Neural cell (in vitro differentiated cells): ENCODE data around the gene MAD2L1BP. TPM values are rescaled to one million over a fixed set of nuclear protein-coding genes. Genes with fewer than 3 reads are reported as not detected.

Experiments
- H2AFZ ChIP-seq: fragments of 200-600, 300-800 bp; sonication (generic), shearing (Covaris generic); 2 replicates; pipeline ENCODE4 v1.6.0; 2014; ENCODE audit warnings: low read depth, mild to moderate bottlenecking, antibody characterized with exemption, low read length, moderate library complexity
- H3F3A ChIP-seq: fragments of 200-600 bp; shearing (Covaris generic); 2 replicates; pipeline ENCODE4 v1.6.1; 2016; ENCODE audit warnings: mild to moderate bottlenecking, moderate library complexity, mixed read lengths, antibody characterized with exemption, low read length; ENCODE audit not compliant: insufficient read depth, poor library complexity, severe bottlenecking
- H3K27ac ChIP-seq: fragments of 200-600, 300-800 bp; sonication (generic), shearing (Covaris generic); 2 replicates; pipeline ENCODE4 v1.5.1; 2014; ENCODE audit warnings: mild to moderate bottlenecking, low read length, moderate library complexity
- H3K27me3 ChIP-seq: fragments of 300-800, 200-600 bp; sonication (generic), shearing (Covaris generic); 2 replicates; pipeline ENCODE4 v1.6.0; 2014; ENCODE audit warnings: mild to moderate bottlenecking, low read depth, low read length, moderate library complexity; ENCODE audit not compliant: insufficient read depth
- H3K36me3 ChIP-seq: fragments of 300-800, 200-600 bp; sonication (generic), shearing (Covaris generic); 2 replicates; pipeline ENCODE4 v1.5.1; 2014; ENCODE audit warnings: mild to moderate bottlenecking, antibody characterized with exemption, low read length, moderate library complexity; ENCODE audit not compliant: insufficient read depth
- H3K4me2 ChIP-seq: fragments of 300-800, 200-600 bp; sonication (generic), shearing (Covaris generic); 2 replicates; pipeline ENCODE4 v1.6.0; 2014; ENCODE audit warnings: mild to moderate bottlenecking, low read length
- H3K4me3 ChIP-seq: fragments of 300-800, 200-600 bp; sonication (generic), shearing (Covaris generic); 2 replicates; pipeline ENCODE4 v1.5.1; 2014; ENCODE audit warnings: mild to moderate bottlenecking, low read length, moderate library complexity
- H3K79me2 ChIP-seq: fragments of 200-600 bp; shearing (Covaris generic); replicated peaks from 2 replicates; pipeline ENCODE4 v1.6.0; 2014; ENCODE audit warnings: mild to moderate bottlenecking, low read length, moderate library complexity; ENCODE audit not compliant: insufficient read depth
- H3K9ac ChIP-seq: fragments of 300-800, 200-600 bp; sonication (generic), shearing (Covaris generic); 2 replicates; pipeline ENCODE4 v1.6.1; 2016; ENCODE audit warnings: mild to moderate bottlenecking, low read length, mixed read lengths
- H3K9me2 ChIP-seq: fragments of 200-600 bp; shearing (Covaris generic); 2 replicates; pipeline ENCODE4 v1.6.1; 2016; ENCODE audit warnings: mild to moderate bottlenecking, low read length, mixed read lengths; ENCODE audit not compliant: insufficient read depth
- H3K9me3 ChIP-seq: fragments of 200-600, 300-800 bp; sonication (generic), shearing (Covaris generic); 2 replicates; pipeline ENCODE4 v1.6.1; 2016; ENCODE audit warnings: mild to moderate bottlenecking, mixed run types, low read length, moderate library complexity, mixed read lengths
- H4K20me1 ChIP-seq: fragments of 200-600 bp; shearing (Covaris generic); 2 replicates; pipeline ENCODE4 v1.6.1; 2016; ENCODE audit warnings: mild to moderate bottlenecking, mixed run types; ENCODE audit not compliant: insufficient read depth
- CTCF ChIP-seq: fragments of 450-650 bp; IDR thresholded peaks from 2 replicates; pipeline ENCODE4 v1.5.1; 2014; ENCODE audit warnings: antibody characterized with exemption, mild to moderate bottlenecking, moderate library complexity; ENCODE audit not compliant: poor library complexity, severe bottlenecking
- EP300 ChIP-seq: fragments of 450-650 bp; conservative IDR thresholded peaks from 2 replicates; pipeline ENCODE4 v1.6.1; 2014; ENCODE audit warnings: antibody characterized with exemption, mild to moderate bottlenecking, moderate library complexity; ENCODE audit not compliant: poor library complexity, severe bottlenecking
- EZH2 ChIP-seq: fragments of 200-600, 300-800 bp; shearing (Covaris generic), sonication (generic); IDR thresholded peaks from 2 replicates; pipeline ENCODE4 v1.6.1; 2014; ENCODE audit warnings: antibody characterized with exemption, low read length, borderline replicate concordance, mild to moderate bottlenecking; ENCODE audit not compliant: insufficient read depth, poor library complexity, severe bottlenecking
- MXI1 ChIP-seq: fragments of 450-650 bp; conservative IDR thresholded peaks from 2 replicates; pipeline ENCODE4 v1.6.1; 2014; ENCODE audit warnings: antibody characterized with exemption, mild to moderate bottlenecking; ENCODE audit not compliant: poor library complexity, severe bottlenecking
- POLR2AphosphoS5 ChIP-seq: IDR thresholded peaks from 2 replicates; pipeline ENCODE4 v1.6.1; 2012
- RAD21 ChIP-seq: fragments of 450-650 bp; conservative IDR thresholded peaks from 2 replicates; pipeline ENCODE4 v1.6.1; 2014; ENCODE audit warnings: antibody characterized with exemption, mild to moderate bottlenecking, moderate library complexity
- SMC3 ChIP-seq: fragments of 450-650 bp; conservative IDR thresholded peaks from 2 replicates; pipeline ENCODE4 v1.6.1; 2014; ENCODE audit warnings: antibody characterized with exemption, mild to moderate bottlenecking, moderate library complexity; ENCODE audit not compliant: poor library complexity
- TAF1 ChIP-seq: IDR thresholded peaks from 2 replicates; pipeline ENCODE4 v1.6.1; 2012; ENCODE audit warnings: low read depth
- polyA plus RNA-seq: library from polyadenylated mRNA; depleted of rRNA; stranded (reverse); fragments of >200 nt; gene quantifications from 2 replicates; pipeline ENCODE4 v1.2.3, GENCODE V29; 2014
- TF ChIP-seq, protein P1 (sequence below): IDR thresholded peaks from 2 replicates; pipeline ENCODE4 v1.6.1; 2012; ENCODE audit warnings: borderline replicate concordance

The MAD2L1BP gene
- polyA plus RNA-seq, 1 donor from 2014 or later: 43.2 TPM

- no peaks in the 10 kb centered on the region for H3F3A ChIP-seq
- H3K9me2 ChIP-seq: no peaks in the 10 kb centered on the region
- H3K79me2 ChIP-seq: peaks cover 21% of the 10 kb centered on the region
- no peaks in the 10 kb centered on the region for H3K36me3 ChIP-seq
- no peak overlapping the region for H3K9ac ChIP-seq
- H3K27ac ChIP-seq: no peak overlapping the region
- no peak overlapping the region for H2AFZ ChIP-seq
- no peak overlapping the region for H3K4me2 ChIP-seq
- H3K27me3 ChIP-seq: no peaks in the 10 kb centered on the region
- H3K4me3 ChIP-seq: no peak overlapping the region
- no peaks in the 10 kb centered on the region for H3K9me3 ChIP-seq
- H4K20me1 ChIP-seq: no peaks in the 10 kb centered on the region
- TF ChIP-seq CTCF: no peak
- TF ChIP-seq SMC3: no peak
- no peak for TF ChIP-seq TAF1
- TF ChIP-seq MXI1: no peak
- TF ChIP-seq EZH2: no peak
- TF ChIP-seq, protein P1, sequence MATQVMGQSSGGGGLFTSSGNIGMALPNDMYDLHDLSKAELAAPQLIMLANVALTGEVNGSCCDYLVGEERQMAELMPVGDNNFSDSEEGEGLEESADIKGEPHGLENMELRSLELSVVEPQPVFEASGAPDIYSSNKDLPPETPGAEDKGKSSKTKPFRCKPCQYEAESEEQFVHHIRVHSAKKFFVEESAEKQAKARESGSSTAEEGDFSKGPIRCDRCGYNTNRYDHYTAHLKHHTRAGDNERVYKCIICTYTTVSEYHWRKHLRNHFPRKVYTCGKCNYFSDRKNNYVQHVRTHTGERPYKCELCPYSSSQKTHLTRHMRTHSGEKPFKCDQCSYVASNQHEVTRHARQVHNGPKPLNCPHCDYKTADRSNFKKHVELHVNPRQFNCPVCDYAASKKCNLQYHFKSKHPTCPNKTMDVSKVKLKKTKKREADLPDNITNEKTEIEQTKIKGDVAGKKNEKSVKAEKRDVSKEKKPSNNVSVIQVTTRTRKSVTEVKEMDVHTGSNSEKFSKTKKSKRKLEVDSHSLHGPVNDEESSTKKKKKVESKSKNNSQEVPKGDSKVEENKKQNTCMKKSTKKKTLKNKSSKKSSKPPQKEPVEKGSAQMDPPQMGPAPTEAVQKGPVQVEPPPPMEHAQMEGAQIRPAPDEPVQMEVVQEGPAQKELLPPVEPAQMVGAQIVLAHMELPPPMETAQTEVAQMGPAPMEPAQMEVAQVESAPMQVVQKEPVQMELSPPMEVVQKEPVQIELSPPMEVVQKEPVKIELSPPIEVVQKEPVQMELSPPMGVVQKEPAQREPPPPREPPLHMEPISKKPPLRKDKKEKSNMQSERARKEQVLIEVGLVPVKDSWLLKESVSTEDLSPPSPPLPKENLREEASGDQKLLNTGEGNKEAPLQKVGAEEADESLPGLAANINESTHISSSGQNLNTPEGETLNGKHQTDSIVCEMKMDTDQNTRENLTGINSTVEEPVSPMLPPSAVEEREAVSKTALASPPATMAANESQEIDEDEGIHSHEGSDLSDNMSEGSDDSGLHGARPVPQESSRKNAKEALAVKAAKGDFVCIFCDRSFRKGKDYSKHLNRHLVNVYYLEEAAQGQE: no peak
- no peak for TF ChIP-seq EP300
- no peak for TF ChIP-seq RAD21
- TF ChIP-seq POLR2AphosphoS5: no peak
Observed at GRCh38 chr6:43639984-43640800, 4.6 kb downstream of the MAD2L1BP start.

DNA sequence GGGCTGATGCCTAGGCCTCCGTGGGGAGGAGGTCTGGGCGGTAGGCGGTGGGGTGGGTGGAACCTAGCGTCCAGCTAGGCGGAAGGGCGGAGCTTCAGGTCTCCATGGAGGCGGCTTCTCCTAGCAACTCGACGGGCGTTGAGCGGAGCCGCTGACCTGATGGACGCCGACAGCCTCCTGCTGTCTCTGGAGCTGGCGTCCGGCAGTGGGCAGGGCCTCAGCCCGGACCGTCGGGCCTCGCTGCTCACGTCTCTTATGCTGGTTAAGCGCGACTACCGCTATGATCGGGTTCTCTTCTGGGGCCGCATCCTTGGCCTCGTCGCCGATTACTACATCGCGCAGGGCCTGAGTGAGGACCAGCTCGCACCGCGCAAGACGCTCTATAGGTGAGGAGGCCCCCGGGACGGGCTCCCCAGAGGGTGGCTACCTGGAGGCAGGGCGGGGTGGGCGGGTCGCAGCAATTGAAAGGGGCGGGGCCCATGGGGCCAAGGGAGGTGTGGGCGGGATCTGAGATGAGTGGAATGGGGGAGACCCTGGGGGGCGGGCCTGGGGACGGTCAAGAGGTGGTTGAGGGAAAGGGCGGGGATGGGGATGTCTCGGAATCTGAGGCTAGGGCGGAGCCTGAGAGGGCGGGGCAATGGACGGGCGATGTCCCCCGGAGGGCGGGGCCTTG, 9.4 kb downstream of the MAD2L1BP start, which contains the start of gene RSPH9:
Gene RSPH9, plus strand, starts transcription at position 97 of the 673 bp plus-strand sequence. Its CDS starts 63 bp downstream, at position 160.
- Histone ChIP-seq H3K79me2 (no peaks in the 10 kb centered on the region), H3K9ac (no peak within 1 kb of the TSS), H3K4me2 (no peak within 1 kb of the TSS)

More for the DNA sequence above, 9.4 kb downstream of the MAD2L1BP start, which contains the start of gene RSPH9:
- Histone ChIP-seq H3K27ac (no peak within 1 kb of the TSS), H3K36me3 (no peaks in the 10 kb centered on the region), H3K4me3 (peak within 1 kb of the TSS; percentile 30), H4K20me1 (no peaks in the 10 kb centered on the region), H2AFZ (no peak within 1 kb of the TSS), H3K9me2 (no peaks in the 10 kb centered on the region), H3K9me3 (no peaks in the 10 kb centered on the region), H3F3A (no peaks in the 10 kb centered on the region), H3K27me3 (no peaks in the 10 kb centered on the region)
- TF ChIP-seq, protein P1: no peak
- TF ChIP-seq EP300 (no peak), MXI1 (no peak), EZH2 (no peak), TAF1 (no peak), SMC3 (no peak), RAD21 (no peak)
